Measurements from ENCODE around the gene SLC35F1. TPM values are rescaled to one million over a fixed set of nuclear protein-coding genes. Genes with fewer than 3 reads are reported as not detected.

The SLC35F1 gene
- total and polyA plus RNA-seq, 2 donors (not counting 3 experiments of a cell fraction or from before 2014, with no cell fraction given), result not detected

- Histone ChIP-seq H3K79me2 (ENCODE audit: control insufficient read depth, insufficient read depth, low read length) (no peaks in the 10 kb centered on the region), H3K4me3 (replicated peaks in 1 of 3; ENCODE audit: insufficient read depth in 1 of 3, low read depth in 1 of 3, low read length in 3 of 3) (no peak overlapping the region), H4K20me1 (replicated peaks; ENCODE audit: control insufficient read depth, extremely low read depth, insufficient read depth, low read length) (no peaks in the 10 kb centered on the region), H2AFZ (ENCODE audit: low read depth, low read length) (no peak overlapping the region), H3K9ac (replicated peaks; ENCODE audit: extremely low read depth, insufficient read depth, low read length) (no peak overlapping the region), H3K4me1 (ENCODE audit: control insufficient read depth, extremely low read depth, insufficient read depth, low read length) (peaks cover 13% of the 10 kb centered on the region), H3K4me2 (ENCODE audit: insufficient read depth, low read length) (no peak overlapping the region), H3K36me3 (ENCODE audit: control insufficient read depth in 2 of 2, extremely low read depth in 1 of 2, insufficient read depth in 2 of 2, low read length in 2 of 2) (no peaks in the 10 kb centered on the region), H3K27me3 (ENCODE audit: control insufficient read depth in 2 of 2, insufficient read depth in 2 of 2, low read length in 2 of 2) (no peaks in the 10 kb centered on the region), H3K9me3 (replicated peaks; ENCODE audit: control insufficient read depth, insufficient read depth, low read length) (no peaks in the 10 kb centered on the region), H3K27ac (ENCODE audit: insufficient read depth, low read depth, low read length) (no peak overlapping the region), H3K9me1 (replicated peaks; ENCODE audit: control insufficient read depth, extremely low read depth, insufficient read depth, low read length) (no peaks in the 10 kb centered on the region)
- no peak for DNase-seq (ENCODE audit: low read depth, low spot score)
- no peak for TF ChIP-seq POLR2A (IDR thresholded peaks at IDR 0.05; ENCODE audit: low read depth, low read length)
- no peak for TF ChIP-seq EZH2 (IDR thresholded peaks at IDR 0.05; ENCODE audit: borderline replicate concordance, low read depth, low read length, severe bottlenecking)
- no peak for TF ChIP-seq POLR2AphosphoS5 (IDR thresholded peaks at IDR 0.05; ENCODE audit: insufficient read depth, low read depth, low read length)
- TF ChIP-seq CTCF (IDR thresholded peaks at IDR 0.05; ENCODE audit: extremely low read depth in 1 of 2, insufficient read depth in 1 of 2, low read depth in 1 of 2, low read length in 2 of 2), result no peak
- no peak for TF ChIP-seq GATA2 (IDR thresholded peaks at IDR 0.05; ENCODE audit: insufficient read depth, insufficient read length, low read depth, low read length)
- TF ChIP-seq JUN (IDR thresholded peaks at IDR 0.05; ENCODE audit: borderline replicate concordance, insufficient read depth, insufficient read length, low read depth), result no peak
- no peak for TF ChIP-seq MAX (IDR thresholded peaks at IDR 0.05; ENCODE audit: insufficient read depth, insufficient read length)
- no peak for TF ChIP-seq FOS (IDR thresholded peaks at IDR 0.05; ENCODE audit: borderline replicate concordance, insufficient read depth, low read length)
- TF ChIP-seq MYC (IDR thresholded peaks at IDR 0.05; ENCODE audit: low read depth, low read length), result no peak
- BruUV-seq (replicated peaks), result no TSS peak
- dilution Hi-C loops (cut with MboI; ENCODE audit: extremely low pct_ligation_motif_present, low sequenced_read_pairs) (no loop called here), intact Hi-C loops (cut with micrococcal nuclease) (no loop called here)
- ChIA-PET CTCF (interaction anchor here (0.7 to 2.2 kb wide), 7 partner anchors 9 to 508 kb away, joined by 3 to 10 read pairs (median 5); no protein-coding TSS in a partner anchor), POLR2A (no interaction called here)
- FAIRE-seq, result no peak
Observed at GRCh38 chr6:118292558-118292957, 385.5 kb downstream of the SLC35F1 start.

Measured in endothelial cell of umbilical vein (primary cell).